HG03135 (cell line): ENCODE data around the gene GLT6D1.

Source experiments
- ATAC-seq: cut with Tn5 transposase; IDR thresholded peaks from one replicate; pipeline ENCODE4 v1.9.1; 2021; ENCODE audit warnings: mild to moderate bottlenecking, moderate library complexity; ENCODE audit not compliant: unreplicated experiment

The GLT6D1 gene

DNA sequence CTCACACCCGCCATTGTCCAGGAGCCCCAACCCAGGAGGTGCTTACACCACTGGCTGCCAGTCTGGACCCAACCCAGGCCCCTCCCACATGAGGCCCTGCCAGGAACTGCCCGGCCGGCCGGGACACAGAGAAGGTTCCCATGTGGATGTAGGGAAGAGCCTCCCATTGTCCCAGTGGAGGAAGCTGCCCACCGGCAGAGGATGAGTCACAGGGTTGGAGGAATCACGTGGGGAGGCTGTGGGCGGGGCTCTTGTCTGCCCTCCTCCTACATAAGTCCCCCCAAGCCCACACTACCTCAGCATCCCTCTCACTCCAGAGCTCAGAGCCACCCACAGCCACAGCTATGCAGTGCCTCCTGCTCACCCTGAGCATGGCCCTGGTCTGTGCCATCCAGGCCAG is 51.7 kb downstream of the GLT6D1 start:
- no peak for ATAC-seq

DNA sequence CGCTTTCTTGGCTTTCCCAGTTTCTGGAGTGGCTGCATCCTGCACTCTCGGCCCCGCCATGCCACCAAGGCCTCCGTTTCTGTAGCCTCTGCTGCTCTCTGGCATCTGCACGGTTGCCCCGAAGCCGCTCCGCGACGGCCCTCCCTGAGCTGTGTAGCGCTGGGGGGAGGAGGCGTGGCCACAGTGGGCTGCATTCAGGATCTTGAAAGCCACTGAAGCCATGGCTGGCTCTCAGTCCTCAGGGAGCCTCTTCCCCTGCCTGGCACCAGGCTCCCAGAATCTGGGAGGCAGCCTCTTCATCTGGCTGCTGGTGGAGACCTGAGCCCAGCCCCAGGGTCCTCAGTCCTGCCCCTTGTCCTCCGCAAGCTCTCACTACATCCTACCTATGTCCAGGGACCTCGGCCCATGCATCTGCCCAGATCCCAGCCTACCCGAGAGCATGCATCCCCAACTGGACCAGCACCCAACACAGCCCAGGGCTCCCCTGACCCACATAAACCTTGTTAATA is 52.7 kb downstream of the GLT6D1 start:
- ATAC-seq, result no peak

- ATAC-seq, result no peak
These were observed 54.4 kb downstream of the GLT6D1 start for GRCh38 chr9:135584934-135585333.

DNA sequence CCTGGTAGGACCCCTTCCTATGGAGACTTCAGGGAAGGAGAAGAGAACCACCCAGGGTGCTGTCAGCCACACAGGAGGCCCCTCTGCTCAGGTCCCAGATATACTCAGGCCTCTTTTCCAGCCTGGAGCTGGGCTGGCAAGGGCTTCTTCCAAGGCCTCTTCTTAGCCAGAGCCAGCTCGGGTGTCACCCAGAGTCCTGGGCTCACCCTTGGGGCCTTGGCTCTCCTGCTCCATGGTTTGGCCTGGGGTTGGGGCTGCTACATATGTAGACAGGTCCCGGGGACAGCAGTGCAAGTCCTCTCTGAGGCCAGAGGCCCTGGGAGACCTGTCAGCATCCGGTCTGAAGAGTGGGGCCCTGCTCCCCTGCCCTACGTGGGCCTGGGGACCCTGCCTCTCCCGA is 55.0 kb downstream of the GLT6D1 start:
- no peak for ATAC-seq

DNA sequence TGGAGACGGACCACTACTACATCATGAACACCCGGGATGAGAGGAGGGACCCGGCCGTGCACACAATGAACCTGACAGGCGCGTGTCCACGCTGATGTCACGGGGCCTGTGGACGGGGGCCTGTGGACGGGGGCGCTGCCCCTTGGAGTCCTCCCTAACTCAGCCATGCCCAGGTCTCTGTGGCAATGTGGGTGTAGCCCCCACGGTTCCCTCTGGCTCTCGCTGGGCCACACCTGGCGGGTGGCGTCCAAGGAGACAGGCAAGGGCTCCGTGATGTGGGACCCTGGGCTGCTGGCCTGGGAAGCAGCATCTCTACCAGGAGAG is 55.7 kb downstream of the GLT6D1 start:
- ATAC-seq, result no peak

DNA sequence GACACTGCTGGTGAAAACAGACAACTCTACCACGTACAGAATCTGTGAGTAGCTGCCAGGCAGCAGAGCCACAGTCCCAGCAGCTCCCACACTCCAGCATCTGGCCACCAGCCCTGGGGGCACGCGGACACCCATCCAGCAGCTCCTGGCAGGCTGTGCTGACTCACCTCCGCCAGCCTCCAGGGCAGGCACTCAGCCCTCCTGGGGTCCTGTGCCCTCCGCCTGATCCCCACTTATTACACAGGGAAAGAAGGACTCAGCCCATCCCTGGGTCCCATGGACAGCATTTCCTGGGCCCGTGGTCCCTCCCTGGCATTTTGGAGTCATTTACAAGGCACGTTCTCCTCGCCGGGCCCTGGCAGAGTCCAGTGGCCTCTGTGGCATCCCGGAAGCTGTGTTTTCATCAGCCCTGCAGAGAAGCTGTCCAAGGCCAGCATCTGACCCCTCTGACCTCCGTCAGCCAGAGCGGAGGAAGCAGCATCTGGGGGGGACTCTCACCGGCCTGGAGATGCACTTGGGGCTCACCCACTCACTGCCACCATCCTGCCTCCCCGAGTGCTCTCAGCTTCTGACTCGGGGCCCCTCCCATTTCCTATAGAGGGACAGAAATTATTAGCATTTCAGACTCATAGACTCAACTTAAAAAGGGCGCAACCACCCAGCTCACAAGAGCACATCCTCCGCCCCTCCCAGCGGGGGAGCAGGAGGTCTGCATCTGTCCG is 56.2 kb downstream of the GLT6D1 start:
- ATAC-seq, result no peak

DNA sequence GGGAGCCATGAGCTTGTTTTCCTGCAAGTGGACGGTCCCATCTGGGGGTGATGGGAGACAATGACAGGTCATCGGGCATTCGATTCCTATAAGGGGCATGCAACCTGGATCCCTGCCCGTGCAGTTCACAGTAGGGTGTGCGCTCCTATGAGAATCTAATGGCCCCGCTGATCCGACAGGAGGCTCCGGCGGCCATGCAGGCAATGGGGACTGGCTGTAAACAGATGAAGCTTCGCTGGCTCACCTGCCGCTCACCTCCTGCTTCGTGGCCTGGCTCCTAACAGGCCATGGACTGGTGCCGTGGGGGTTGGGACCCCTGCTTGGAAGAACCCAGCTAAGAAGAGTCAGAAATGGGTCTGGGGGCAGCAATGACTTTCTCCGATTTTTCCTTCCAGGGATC is 56.8 kb downstream of the GLT6D1 start:
- no peak for ATAC-seq

DNA sequence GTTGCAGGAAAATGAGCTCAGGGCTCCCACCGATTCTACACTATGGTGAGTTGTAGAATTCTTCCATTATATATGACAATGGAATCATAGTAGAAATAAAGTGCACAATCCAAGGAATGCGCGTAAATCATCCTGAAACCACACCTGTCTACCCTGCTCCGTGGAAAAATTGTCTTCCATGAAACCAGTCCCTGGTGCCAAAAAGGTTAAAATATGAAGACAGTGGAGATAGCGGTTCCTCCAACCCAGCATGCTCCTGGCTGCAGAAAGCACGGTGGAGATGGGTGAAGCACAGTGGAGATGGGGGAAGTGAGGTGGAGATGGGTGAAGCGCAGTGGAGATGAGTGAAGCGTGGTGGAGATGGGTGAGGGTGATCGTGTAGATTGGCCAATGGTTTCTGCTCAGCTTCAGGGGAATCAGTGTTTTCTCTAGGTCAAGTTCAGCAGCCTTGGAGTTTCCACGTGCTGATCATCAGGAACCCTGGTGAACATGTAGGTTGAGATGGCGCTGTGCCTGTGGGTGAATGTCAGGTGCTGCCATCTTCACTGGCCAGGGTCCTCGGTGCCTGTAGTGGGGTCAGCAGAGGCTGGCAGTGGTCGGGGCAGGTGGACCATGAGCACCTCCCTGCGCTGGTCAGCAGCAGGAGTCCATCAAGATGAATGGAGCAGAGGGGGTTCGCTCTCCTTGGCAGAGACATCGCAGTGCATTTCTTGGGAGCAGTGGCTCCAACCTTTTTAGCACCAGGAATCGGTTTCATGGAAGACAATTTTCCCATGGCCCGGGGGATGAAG is 57.5 kb downstream of the GLT6D1 start:
- ATAC-seq, result no peak

GRCh38 chr9:135580664-135581380 is 58.5 kb downstream of the GLT6D1 start:
- ATAC-seq, result no peak

- no peak for ATAC-seq
These were observed 59.3 kb downstream of the GLT6D1 start for GRCh38 chr9:135579889-135580660.

GRCh38 chr9:135579356-135579755 is 60.0 kb downstream of the GLT6D1 start:
- ATAC-seq, result no peak

GRCh38 chr9:135577256-135577655 is 62.1 kb downstream of the GLT6D1 start:
- ATAC-seq, result no peak

- no peak for ATAC-seq
These were observed 63.2 kb downstream of the GLT6D1 start for GRCh38 chr9:135575995-135576631.

- ATAC-seq, result no peak
These were observed 64.4 kb downstream of the GLT6D1 start for GRCh38 chr9:135574943-135575342.

DNA sequence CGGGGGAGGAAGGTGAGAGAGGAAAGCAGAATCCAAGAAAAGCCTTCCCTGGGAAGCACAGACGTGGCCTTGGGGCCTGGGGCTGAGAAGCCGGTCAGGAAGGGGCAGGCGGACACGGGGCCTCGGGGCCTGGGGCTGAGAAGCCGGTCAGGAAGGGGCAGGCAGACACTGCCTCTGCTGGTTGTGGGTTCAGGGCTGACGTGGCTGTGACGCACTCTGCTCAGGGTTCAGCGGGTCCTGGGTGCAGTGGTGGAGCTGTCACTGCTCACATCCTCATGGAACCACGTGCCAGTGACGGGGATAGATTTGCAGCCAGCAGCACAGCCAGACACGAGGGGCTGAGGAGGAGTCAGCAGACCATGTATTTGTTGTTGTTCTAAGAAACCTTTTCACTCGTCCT is 65.0 kb downstream of the GLT6D1 start:
- no peak for ATAC-seq
